Panc1 (cell line): ENCODE results near the gene GNB1. TPM values are rescaled to one million over a fixed set of nuclear protein-coding genes. Genes with fewer than 3 reads are reported as not detected.
"Not testable (repeated sequence)": the region's sequence is repeated elsewhere in the genome, so short reads cannot be mapped to it uniquely, and the experiment has no call there.

Experiments
- ATAC-seq: fragments of 200-7000 bp; cut with Tn5 transposase; 2 replicates; pipeline ENCODE4 v1.9.1; 2020; ENCODE audit warnings: mild to moderate bottlenecking, moderate library complexity
- BruUV-seq: library from RNA; stranded (reverse); fragments of 400-500 nt; replicated peaks from 2 replicates; lab custom pipeline; 2021; lab: Mats Ljungman, UMichigan
- CTCF ChIA-PET: fragments of 300-600 bp; sonication (Branson Sonifier 250); formaldehyde crosslinking; loops from one replicate; lab custom pipeline; 2022; ENCODE audit warnings: antibody characterized with exemption; lab: Charles Lee
- POLR2A ChIA-PET: fragments of 300-600 bp; sonication (Branson Sonifier 250); formaldehyde crosslinking; loops from one replicate; lab custom pipeline; 2022; ENCODE audit warnings: antibody characterized with exemption; lab: Charles Lee
- DNase-seq: peaks from one replicate; pipeline ENCODE4 v3.0.0-alpha.2; 2010; ENCODE audit warnings: low read depth, low spot score
- H3K27ac ChIP-seq: 2 replicates; pipeline ENCODE4 v1.5.1; 2011; ENCODE audit warnings: mild to moderate bottlenecking, low read length, inconsistent platforms
- H3K27me3 ChIP-seq: fragments of 200-500 bp; sonication (Bioruptor generic); 2 replicates; pipeline ENCODE4 v1.6.0; 2014; ENCODE audit warnings: low read length, inconsistent platforms; ENCODE audit not compliant: control insufficient read depth, insufficient read depth
- H3K36me3 ChIP-seq: fragments of 200-500 bp; sonication (Bioruptor generic); 2 replicates; pipeline ENCODE4 v1.5.1; 2014; ENCODE audit warnings: inconsistent platforms, mild to moderate bottlenecking, low read length, moderate library complexity; ENCODE audit not compliant: control insufficient read depth, insufficient read depth
- H3K4me1 ChIP-seq: 2 replicates; pipeline ENCODE4 v1.5.1; 2011; ENCODE audit warnings: inconsistent platforms, mild to moderate bottlenecking, low read length, moderate library complexity; ENCODE audit not compliant: control insufficient read depth, insufficient read depth
- H3K4me3 ChIP-seq, 2 experiments: 2 replicates each; pipeline ENCODE4 v1.5.1; 2011 to 2012; ENCODE audit warnings: low read depth in 2 of 2, low read length in 2 of 2, mild to moderate bottlenecking in 2 of 2, inconsistent platforms in 1 of 2, moderate library complexity in 1 of 2
- H3K9me3 ChIP-seq: fragments of 200-500 bp; sonication (Bioruptor generic); 2 replicates; pipeline ENCODE4 v1.5.1; 2014; ENCODE audit warnings: low read depth, mild to moderate bottlenecking, inconsistent platforms, low read length, moderate library complexity; ENCODE audit not compliant: control insufficient read depth, insufficient read depth
- POLR2AphosphoS5 ChIP-seq: IDR thresholded peaks from 2 replicates; pipeline ENCODE4 v1.6.1; 2012; ENCODE audit warnings: mild to moderate bottlenecking, low read depth, low read length, moderate library complexity
- SIN3A ChIP-seq: IDR thresholded peaks from 2 replicates; pipeline ENCODE4 v1.6.1; 2012; ENCODE audit warnings: low read depth, mild to moderate bottlenecking, low read length, moderate library complexity, borderline replicate concordance; ENCODE audit not compliant: insufficient read depth
- TCF7L2 ChIP-seq: IDR thresholded peaks from 2 replicates; pipeline ENCODE4 v1.6.1; 2011; ENCODE audit warnings: mild to moderate bottlenecking, low read depth, low read length, inconsistent platforms
- in situ Hi-C: cut with HindIII; loops from 2 replicates; pipeline ENCODE4 v1.10.0; 2016; ENCODE audit warnings: low sequenced_read_pairs, low pct_unique_long_range_greater_than_20kb
- intact Hi-C: fragments of 100-400 bp; cut with micrococcal nuclease; formaldehyde crosslinking; loops from one replicate; pipeline ENCODE4 v1.10.0; 2022; ENCODE audit not compliant: unreplicated experiment
- total RNA-seq: library from RNA; stranded (reverse); gene quantifications from one replicate; pipeline ENCODE4 v1.2.1, GENCODE V29; 2021; ENCODE audit not compliant: unreplicated experiment
- TF ChIP-seq, protein P1 (sequence below), 2 experiments: IDR thresholded peaks; 2 replicates each; pipeline ENCODE4 v1.6.1; 2011 to 2012; ENCODE audit warnings: low read depth in 2 of 2, control low read depth in 1 of 2, low read length in 1 of 2, mild to moderate bottlenecking in 1 of 2, moderate library complexity in 1 of 2; ENCODE audit not compliant: insufficient read depth in 1 of 2
- TF ChIP-seq, protein P2 (sequence below): fragments of 450-650 bp; IDR thresholded peaks from 2 replicates; pipeline ENCODE4 v1.5.1; 2017; ENCODE audit warnings: mild to moderate bottlenecking

Gene GNB1
- total RNA-seq, 1 experiment from 2014 or later = 499 TPM

DNA sequence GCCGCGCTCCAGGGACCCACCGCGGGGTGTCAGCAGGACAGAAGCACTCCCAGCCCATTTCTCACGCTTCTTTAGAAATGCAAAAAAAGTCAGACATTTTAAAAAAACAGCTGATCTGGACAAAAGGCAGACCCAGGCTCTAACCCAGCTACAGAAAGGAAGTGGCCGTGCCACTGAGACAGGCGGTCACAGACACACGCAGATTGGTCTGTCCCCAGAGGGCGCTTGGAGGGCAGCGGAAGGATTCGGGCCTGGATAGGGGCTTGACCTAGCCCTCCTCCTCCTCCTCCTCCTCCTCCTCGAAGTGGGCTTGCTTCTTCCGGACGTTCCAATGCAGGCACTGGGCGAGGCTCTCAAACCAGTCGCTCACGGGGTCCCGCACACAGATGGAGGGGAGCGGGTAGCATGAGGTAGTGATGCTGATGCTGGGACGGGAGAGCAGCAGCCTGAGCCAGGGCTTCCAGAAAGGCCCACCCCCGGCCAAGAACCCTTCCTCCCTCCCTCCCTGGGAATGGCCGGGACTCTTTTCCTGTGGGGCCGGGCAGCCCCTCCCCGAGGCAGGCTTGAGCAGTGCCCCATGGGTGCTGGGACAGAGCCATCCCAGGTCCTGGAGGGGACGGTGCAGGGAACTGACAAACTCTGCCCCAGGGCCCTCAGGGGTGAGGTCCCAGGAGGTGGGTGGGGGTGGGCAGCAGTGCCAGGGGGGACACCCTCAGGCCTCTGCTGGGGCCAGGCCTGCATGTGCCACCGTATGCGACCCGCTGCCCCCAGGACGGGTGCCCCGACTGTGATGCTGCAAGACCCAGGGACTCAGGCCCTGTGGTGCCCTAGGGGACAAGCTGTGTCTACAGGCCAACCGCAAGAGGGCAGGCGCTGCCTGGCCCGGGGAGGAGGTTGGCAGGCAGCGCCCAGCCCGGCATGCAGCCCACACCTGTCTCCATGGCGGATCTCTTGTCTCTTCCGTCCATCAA, 138.0 kb downstream of the GNB1 start:
- H3K27ac ChIP-seq = no peak overlapping the region
- no peak for DNase-seq
- no TSS peak for BruUV-seq

DNA sequence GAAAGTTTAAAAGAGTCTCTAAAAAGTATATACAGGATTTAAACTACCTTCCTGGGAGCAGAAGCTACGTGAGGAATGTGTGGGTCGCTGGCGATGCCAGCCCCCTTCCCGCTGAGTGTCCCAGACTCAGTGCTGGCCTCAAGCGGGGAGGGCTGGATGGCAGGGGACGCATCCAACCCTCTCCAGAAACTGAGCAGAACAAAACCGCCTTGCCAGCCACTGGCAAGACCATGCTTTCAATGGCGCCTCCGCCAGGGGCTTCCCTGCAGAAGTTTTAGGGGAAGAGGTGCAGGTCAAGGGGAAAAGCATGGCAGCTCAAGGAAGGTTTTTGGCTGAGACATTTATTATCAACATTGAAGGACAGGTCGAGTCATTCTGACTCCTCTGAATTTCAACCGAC, 138.7 kb downstream of the GNB1 start:
- POLR2A ChIA-PET = no interaction called here
- CTCF ChIA-PET = no interaction called here
- Histone ChIP-seq H3K4me1 (peaks cover 5% of the 10 kb centered on the region; the same call in 1 of the 2 replicates), H3K27me3 (no peaks in the 10 kb centered on the region), H3K36me3 (no peaks in the 10 kb centered on the region), H3K27ac (no peak overlapping the region), H3K9me3 (no peaks in the 10 kb centered on the region), H3K4me3 (no peak overlapping the region)
- TF ChIP-seq, protein P1, sequence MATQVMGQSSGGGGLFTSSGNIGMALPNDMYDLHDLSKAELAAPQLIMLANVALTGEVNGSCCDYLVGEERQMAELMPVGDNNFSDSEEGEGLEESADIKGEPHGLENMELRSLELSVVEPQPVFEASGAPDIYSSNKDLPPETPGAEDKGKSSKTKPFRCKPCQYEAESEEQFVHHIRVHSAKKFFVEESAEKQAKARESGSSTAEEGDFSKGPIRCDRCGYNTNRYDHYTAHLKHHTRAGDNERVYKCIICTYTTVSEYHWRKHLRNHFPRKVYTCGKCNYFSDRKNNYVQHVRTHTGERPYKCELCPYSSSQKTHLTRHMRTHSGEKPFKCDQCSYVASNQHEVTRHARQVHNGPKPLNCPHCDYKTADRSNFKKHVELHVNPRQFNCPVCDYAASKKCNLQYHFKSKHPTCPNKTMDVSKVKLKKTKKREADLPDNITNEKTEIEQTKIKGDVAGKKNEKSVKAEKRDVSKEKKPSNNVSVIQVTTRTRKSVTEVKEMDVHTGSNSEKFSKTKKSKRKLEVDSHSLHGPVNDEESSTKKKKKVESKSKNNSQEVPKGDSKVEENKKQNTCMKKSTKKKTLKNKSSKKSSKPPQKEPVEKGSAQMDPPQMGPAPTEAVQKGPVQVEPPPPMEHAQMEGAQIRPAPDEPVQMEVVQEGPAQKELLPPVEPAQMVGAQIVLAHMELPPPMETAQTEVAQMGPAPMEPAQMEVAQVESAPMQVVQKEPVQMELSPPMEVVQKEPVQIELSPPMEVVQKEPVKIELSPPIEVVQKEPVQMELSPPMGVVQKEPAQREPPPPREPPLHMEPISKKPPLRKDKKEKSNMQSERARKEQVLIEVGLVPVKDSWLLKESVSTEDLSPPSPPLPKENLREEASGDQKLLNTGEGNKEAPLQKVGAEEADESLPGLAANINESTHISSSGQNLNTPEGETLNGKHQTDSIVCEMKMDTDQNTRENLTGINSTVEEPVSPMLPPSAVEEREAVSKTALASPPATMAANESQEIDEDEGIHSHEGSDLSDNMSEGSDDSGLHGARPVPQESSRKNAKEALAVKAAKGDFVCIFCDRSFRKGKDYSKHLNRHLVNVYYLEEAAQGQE (IDR thresholded peaks at IDR 0.05; ENCODE audit: insufficient read depth in 1 of 2, low read depth in 2 of 2, low read length in 1 of 2) = no peak
- no peak for TF ChIP-seq POLR2AphosphoS5
- TF ChIP-seq, protein P2, sequence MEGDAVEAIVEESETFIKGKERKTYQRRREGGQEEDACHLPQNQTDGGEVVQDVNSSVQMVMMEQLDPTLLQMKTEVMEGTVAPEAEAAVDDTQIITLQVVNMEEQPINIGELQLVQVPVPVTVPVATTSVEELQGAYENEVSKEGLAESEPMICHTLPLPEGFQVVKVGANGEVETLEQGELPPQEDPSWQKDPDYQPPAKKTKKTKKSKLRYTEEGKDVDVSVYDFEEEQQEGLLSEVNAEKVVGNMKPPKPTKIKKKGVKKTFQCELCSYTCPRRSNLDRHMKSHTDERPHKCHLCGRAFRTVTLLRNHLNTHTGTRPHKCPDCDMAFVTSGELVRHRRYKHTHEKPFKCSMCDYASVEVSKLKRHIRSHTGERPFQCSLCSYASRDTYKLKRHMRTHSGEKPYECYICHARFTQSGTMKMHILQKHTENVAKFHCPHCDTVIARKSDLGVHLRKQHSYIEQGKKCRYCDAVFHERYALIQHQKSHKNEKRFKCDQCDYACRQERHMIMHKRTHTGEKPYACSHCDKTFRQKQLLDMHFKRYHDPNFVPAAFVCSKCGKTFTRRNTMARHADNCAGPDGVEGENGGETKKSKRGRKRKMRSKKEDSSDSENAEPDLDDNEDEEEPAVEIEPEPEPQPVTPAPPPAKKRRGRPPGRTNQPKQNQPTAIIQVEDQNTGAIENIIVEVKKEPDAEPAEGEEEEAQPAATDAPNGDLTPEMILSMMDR = no peak
- no peak for TF ChIP-seq SIN3A
- no peak for TF ChIP-seq TCF7L2
- DNase-seq = no peak
- intact Hi-C loops (no loop called here), in situ Hi-C loops (no loop called here)
- ATAC-seq = no peak
- TSS peak; percentile 66 for BruUV-seq

More for the DNA sequence above, 138.0 kb downstream of the GNB1 start:
- no peaks in the 10 kb centered on the region for H3K27me3 ChIP-seq
- no peaks in the 10 kb centered on the region for H3K9me3 ChIP-seq
- TF ChIP-seq SIN3A = no peak
- TF ChIP-seq, protein P2 = no peak
- no peak for TF ChIP-seq TCF7L2
- TF ChIP-seq, protein P1 (IDR thresholded peaks at IDR 0.05; ENCODE audit: insufficient read depth in 1 of 2, low read depth in 2 of 2, low read length in 1 of 2) = no peak
- TF ChIP-seq POLR2AphosphoS5 = no peak
- H3K4me3 ChIP-seq = no peak overlapping the region
- ATAC-seq = peak; percentile 65
- no peaks in the 10 kb centered on the region for H3K36me3 ChIP-seq
- intact Hi-C loops = no loop called here
- H3K4me1 ChIP-seq = peaks cover 5% of the 10 kb centered on the region; the same call in 1 of the 2 replicates
- CTCF ChIA-PET = interaction anchor here (0.6 kb wide), 1 partner anchor 152 kb away, joined by 3 read pairs; no protein-coding TSS in a partner anchor
- POLR2A ChIA-PET = no interaction called here
- in situ Hi-C loops = no loop called here

DNA sequence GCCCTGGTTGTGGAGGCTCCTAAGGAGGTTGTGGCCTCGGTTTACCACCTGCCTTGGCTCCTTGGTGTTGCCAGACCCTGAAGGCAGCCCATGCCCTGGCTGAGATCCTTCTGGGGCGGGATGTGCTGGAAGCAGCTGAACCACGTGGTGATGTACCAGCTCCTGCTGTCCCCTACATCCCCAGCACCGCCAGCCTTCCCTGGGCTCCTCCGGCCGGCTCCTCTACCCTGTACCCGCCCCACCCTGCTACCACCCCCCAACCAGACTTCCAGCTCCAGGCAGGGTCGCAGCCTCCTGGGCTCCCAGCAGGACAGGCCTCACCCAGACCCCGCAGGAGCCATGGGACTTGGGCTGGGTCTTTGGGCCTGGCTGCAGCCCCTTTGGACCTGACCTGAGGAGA, 140.9 kb downstream of the GNB1 start:
- H3K27ac ChIP-seq = not testable (repeated sequence)

More for the DNA sequence above, 140.9 kb downstream of the GNB1 start:
- BruUV-seq, H3K36me3 ChIP-seq, H3K9me3 ChIP-seq, DNase-seq, CTCF ChIA-PET, H3K27me3 ChIP-seq, ATAC-seq, in situ Hi-C loops, H3K4me3 ChIP-seq, H3K4me1 ChIP-seq, intact Hi-C loops, POLR2A ChIA-PET: not testable (repeated sequence)
